Measurements from ENCODE around the gene CCDC80.

- TF ChIP-seq CTCF (IDR thresholded peaks at IDR 0.05; ENCODE audit: low read depth, low read length) (no peak), MAX (IDR thresholded peaks at IDR 0.05; ENCODE audit: low read depth, low read length) (no peak)
Observed at GRCh38 chr3:112634786-112635541, 6.0 kb downstream of the CCDC80 start.

All from NB4 (cell line).